ENCODE data around the gene PAPPA2.

Gene PAPPA2

DNA sequence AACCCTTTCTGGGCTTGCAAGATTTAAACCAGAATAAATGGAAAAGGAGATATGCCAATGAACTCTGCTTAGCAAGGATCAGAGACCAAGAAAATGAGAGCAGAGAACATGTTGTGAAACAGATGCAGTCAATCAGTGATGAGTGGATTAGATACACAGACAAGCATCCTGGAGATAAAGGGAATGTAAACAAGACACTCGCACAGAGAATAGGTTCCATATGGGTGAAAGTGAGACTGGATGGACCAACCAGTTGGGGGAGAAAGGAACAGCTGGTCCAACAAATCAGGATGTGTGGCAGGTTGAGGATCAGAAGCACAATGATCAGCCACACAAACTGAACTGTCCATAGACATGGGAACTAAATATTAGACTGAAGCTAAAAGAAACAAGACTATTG is 363.3 kb downstream of the PAPPA2 start:
- DNase-seq: no peak

DNA sequence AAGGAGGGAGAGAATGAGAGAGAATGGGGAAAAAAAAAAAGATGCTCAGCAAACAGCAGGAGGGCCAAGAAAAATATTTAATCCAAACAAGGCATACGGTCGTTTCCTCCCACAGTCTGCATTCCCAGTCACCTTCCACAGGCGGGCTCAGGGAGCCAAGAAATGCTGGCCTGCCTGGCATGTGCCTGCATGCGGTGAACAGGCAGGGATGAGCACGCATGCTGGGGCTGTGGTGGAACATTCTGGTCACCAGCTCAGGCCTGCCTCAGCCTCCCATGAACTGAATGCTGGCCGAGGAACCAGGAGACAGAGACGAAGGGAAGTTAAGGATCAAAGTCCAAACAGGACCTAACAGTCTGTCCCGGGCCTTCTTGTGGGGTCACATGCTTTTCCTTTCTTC is 366.3 kb downstream of the PAPPA2 start:
- DNase-seq: no peak

DNA sequence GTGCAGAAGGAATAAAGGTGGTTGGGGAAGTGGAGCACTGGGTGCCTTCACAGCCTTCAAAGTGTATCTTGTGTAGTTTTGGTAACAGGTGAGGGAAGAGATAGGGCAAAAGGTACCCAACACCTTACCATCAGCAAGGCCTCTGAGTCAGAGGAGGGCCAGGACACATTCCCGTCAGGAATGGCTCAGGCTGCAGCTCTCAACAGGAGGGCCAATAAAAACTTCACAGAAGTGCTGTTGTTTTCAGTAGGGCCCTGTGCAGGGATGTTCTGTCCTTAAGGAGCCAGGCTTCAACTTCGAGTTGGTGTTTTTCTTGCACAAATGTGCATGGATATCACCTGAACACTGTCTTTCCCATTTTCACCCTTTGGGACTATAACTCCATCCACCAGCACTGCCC is 368.2 kb downstream of the PAPPA2 start:
- DNase-seq: no peak

DNA sequence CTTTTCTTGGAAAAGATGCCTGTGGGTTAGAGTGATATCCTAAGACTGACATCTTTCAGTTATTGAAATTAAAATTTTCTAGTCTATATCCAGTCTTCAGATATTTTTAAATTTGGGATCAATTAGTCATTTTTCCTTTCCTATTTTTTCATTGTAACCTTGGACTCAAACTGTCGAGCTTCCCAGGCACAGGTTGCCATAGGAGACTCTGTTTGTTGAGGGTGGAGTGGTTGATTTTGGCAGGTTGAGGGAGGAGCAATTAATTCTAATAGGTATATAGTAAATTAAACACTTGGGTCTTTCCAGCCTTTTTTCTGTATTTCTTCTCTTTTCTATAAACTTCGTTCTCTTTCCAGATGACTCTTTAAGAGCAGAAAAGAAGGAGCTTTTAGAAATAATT is 374.7 kb downstream of the PAPPA2 start:
- no peak for DNase-seq

DNA sequence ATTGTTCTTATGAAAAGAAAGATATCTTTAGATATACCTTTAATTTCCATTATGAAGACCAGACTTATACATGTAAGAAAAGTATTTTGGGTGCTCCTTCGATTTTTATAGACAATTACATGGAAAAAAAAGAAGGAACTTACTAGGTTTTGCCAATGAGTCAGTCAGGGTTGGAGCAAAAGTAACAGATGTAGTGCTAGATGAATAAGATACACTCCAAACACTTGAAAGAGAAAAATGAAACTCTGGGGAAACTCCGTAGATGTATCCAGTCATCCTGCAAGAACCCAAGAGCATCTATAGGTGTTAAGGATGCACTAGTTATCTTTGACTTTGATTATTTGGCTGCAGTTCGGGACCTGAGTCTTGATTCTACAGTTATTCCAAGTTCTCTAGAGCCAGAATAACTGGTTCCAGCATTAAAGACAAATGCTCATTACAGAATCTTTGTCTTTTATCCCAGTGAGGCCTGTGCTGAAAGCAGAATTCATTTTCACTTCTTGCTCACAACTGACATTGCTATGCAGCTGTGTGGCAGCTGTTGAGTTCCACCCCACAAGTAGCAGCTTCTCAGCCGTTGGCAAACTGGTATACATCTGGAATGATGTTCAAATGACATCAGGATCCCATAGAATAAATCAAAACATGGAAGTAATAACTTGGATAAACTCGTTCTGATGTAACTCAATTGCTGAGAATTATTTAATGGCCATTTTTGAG is 375.5 kb downstream of the PAPPA2 start:
- no peak for DNase-seq

DNA sequence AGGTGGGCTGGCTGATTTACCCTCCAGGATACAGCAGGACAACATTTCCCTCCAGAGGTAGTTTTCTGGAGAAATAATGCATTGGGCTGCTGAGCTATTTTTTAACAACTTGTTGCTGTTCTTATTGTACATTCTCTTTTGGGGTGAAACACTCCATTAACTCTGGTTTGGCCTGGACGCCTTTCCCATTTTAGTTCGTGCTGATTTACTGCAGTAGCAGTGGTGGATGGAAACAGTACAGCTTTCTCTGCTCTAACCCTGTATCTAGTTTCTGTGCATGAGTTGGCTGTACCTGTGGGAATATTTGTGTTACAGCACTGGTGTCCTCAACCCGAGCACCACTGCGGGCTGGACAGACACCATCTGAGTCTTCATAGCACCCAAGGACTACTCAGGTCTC is 376.2 kb downstream of the PAPPA2 start:
- DNase-seq: no peak

DNA sequence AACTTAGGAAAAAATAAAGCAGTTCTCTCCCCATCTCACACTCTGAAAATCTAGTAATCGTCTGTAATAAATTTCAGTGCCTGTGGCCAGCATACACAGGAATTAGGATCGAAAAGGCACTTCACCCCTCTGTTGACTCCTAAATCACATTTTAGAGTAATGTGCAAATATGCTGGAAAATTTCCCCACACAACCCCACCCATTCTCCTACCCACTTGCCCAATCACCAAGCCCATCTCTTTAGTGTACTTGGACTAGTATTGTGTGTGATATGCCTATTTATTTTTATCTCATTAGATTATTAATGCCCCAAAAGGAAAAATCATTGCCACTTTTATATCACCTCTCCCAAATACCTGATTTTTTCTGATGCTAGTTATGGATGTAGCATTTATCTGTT is 378.3 kb downstream of the PAPPA2 start:
- no peak for DNase-seq

DNA sequence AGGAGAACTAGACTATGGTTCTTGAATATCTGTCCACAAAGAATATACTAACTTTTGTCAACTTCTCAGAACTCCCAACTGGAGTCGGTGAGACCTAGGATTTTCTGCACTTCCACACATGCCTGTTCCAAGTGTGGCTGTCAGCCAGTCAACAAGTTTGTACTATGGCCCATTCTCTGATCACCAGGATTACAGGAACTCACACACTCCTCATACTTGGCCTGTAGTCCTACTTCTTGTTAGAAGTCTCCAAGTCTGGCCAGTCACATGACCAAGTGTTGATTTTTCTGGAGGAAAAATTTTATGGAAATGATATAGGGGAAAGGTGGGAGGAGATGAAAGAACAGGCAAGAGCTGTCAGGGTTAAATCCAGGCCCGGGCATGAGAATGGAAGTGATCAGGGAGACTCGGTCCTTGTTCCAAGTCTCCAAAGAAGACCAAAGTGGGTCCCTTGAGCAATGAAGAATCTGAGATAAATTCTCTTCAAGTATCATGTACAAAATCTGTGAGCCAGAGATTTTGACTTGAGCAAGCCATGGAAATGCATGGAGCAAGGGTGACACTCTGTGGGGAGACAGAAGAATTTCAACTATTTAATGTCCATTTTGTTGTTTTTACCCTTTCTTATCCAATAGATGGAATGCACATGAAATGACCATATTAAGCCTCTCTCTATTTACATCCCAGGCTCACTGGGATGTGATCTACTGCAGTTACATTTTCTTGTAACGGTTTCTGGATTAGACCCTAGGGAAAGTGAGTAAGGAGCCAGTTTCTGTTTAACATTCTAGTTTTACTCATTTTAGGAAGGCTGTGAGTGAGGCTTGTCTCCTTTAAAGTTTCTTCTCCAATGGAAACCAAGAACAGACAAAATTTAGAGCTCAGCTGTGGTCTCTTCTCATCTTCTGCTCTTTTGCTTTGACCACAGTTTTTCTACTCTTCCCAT is 380.6 kb downstream of the PAPPA2 start:
- no peak for DNase-seq

DNA sequence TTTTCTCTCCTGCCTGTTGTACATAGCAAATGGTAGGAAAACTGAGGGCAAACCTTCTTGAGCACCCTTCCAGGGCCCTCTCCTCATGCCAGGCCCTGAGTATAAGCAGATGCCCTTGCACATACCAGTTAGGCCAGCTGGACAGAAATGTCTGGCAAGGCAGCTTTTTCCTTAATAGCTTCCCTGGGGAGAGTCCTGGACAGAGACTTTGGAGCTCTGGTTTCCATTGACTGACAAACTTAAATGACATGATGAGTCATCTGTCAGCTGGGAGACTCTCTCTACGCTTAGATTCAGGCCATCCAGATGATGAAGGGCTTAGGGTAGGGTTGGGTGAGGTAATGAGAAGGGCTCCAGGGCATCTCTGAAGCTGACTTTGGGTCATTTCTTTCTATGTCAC is 384.1 kb downstream of the PAPPA2 start:
- DNase-seq: no peak

DNA sequence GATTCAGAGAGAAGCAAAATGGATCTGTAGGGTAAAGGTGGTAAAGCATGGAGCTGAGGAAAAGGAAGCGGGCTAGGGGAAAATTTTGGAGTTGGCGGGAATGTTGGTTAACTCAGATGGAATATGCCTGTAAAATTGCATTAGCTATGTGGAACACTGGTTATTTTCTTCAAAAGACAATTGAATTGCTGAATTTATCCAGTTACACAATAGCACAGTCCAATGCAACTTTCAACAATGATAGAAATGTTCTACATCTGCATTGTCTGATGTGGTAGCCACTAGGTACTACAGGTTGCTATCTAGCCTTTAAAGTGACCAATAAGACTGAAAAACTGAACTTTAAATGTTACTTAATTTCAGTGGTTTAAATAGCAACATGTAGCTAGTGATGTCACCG is 386.3 kb downstream of the PAPPA2 start:
- DNase-seq: no peak

DNA sequence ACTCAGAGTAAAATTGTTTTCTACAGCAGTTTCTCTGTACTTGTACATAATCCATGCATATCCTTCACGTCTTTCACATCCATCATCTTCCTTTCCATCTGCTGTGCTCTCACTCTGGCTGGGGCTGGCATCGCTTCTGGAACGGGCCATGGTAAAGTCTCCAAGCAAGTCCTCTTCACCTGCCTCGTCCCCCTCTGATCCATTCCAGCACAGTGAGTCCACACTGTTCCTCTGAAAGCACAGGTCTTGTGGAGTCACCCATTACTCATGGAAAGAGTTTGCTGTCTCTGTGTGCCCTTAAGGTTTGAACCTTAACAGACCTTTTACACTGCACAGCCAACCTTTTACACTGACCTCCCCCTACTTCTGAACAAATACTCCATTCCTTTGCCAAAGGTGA is 387.9 kb downstream of the PAPPA2 start:
- DNase-seq: no peak

DNA sequence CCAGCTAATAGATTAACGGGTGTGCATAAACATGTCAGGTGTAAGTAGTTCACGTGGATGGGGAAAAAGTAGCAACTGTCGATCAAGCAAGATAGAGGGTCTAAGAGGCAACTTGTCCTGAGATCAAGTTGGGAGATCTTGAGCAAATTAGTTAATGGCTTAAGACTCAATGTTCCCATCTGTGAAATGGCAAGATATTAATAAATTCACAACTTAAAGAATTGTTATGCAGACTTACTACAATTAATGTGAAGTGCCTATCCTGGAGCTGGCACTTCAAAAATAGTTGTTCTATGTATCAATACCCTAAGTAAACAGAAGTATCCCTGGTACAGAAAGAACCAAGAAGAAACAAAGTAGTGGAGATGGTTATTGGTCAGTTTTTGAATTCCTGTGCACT is 389.1 kb downstream of the PAPPA2 start:
- DNase-seq: no peak

DNA sequence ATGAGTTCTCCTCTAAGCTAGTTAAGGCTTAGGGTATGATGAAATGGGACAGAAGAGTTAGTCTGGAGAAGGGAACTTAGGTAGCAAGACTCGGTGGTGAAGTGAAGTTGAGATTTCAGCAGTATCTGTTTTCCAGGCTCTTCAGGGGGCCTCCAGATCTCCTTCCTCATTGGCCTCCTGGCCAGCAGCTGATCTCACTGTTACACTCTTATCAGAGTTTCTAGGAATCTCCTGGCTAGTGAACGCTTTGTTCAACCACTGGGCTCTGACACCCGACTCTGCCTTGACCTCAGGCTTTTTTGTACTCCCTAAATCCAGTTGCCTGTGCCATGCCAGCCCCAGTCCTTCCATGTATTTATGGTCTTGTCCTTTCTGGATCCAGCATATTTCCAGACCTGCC is 390.5 kb downstream of the PAPPA2 start:
- no peak for DNase-seq

DNA sequence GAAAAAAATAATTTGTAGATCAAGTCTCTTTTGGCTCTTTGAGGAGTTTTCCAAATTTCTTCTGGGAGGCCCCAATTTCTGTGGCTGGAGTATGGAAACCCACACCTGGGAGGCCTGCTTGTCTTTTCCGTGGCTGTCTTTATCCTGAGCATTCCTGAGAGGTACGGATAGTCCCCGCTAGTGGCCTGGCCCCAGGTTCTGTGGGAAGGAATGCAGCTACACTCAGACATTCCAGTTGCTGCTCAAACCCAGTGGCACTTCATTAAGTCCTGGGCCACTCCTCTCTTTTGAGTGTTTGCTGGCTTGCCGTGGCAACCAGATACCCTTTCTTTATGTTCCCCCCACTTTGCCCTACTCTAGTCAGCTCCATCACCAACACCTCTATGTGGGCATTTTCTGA is 391.1 kb downstream of the PAPPA2 start:
- DNase-seq: no peak

DNA sequence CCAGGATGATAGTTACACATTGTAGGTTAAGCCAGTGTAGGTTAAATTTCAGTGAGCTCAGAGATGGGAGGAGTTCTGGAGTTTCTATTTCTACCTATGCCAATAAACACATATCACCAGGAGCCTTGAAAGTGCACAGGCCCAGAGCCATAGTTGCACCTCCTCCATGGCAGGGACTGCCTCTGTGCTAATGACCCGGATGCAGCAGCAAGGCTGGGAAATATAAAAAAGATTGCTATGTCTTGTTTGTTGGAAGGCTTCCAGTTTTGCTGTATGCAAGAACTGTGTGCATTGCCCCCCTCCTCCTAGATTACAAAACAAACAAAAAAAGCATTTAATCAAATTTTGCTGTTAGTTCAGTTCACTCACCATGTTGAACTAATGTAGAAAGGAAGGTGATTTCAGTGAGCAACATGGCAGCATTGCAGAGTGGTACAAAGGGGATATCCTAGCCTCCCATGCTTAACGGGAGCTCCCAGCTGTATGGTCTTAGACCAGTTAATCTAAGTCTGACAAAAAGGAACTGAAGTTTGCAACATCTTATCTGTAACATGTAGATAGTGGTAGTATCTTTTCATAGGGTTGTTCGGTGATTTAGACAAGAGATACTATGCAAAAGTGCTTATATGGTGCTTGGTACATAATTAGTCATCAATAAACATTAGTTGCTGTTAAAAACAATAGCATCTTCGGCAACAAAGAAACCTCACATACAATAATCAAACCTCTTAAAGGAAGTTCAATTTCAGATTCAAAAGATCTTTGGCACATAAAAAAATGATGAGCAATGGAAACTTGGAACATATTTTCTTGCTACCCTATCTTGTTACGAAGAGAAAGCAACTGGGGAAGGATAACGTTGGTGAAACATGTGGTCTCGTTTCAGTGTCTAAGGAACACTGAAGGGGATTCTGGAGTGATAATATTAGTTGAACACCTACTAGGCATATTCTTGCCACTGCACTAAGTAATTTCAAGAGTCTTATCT is 392.1 kb downstream of the PAPPA2 start:
- no peak for DNase-seq

DNA sequence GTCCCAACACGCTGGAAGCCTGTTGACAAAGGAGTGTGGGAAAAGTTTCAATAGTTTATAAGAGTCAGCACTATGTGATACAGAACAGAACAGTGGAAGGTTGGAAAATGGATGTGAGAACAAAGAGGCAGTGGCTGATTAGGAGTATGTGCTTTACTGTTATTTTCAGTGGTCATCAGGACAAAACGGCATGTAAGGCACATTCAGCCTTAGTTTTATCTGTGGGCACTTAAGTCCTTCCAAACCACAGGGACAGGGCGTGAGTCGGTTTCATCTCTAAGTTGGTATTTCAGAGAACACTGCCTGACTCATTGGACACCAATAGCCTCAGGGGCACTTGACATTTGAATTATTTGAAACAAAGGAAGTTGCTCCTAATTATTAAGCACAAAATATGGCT is 394.7 kb downstream of the PAPPA2 start:
- DNase-seq: no peak

DNA sequence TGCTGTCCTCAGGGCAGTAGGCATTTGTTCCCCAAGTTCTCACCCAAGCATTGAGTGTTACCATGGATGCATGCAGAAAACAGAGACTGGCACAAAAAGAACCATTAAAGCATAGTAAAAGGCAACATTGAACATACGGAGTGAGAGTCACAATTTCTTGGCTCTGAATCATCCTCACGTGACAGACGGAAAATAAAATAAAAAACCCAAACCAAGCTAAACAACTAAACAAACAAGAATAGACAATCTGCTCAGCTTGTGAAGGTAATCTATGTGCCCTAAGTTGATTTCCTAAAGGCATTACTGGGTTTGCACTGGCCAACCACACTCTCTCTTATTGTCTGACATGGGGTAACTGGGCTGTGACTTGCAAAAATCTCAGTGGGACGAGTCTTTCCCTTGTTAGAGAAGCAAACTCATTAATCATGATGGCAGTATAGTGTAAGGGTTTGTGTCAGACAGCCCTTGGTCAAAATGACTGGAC is 395.5 kb downstream of the PAPPA2 start:
- DNase-seq: no peak

DNA sequence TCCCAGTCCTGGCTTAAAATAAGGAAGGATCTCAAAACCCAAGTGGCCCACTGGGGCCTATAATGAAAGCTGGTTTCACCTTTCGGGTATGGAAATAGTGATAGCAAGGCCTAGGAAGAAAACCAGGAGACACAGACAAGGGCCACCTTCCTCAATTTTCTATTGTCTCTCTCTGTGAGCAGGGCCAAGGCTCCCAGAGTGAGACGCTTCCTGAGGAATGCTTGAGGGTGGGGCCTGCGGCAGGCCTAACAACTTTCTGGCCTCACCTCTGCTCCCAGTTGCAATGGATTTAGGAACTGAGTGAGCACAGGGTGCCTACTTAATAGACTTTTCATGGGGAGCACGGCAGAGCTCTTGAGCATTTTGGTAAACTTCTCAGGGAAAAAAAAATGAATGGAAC is 400.6 kb downstream of the PAPPA2 start:
- no peak for DNase-seq

DNA sequence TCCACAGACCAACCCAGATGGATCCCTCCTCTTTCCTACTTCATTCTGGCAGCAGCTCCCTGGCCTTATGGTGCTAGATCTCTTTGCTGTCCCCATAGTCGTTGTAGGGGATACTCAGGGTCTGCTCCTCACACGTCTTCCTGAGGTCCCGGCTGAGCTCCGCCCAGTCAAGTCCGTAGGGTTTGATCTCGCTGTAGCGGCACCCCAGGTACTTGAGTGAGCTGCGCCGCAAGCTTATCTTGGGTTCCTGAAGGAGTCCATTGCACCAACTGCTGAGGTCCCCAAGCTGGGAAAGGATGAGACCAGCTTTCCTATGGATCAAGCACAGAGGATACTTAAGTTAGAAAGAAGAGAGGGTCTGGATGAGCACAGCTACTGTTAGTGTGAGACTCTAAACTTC is 401.2 kb downstream of the PAPPA2 start:
- no peak for DNase-seq

DNA sequence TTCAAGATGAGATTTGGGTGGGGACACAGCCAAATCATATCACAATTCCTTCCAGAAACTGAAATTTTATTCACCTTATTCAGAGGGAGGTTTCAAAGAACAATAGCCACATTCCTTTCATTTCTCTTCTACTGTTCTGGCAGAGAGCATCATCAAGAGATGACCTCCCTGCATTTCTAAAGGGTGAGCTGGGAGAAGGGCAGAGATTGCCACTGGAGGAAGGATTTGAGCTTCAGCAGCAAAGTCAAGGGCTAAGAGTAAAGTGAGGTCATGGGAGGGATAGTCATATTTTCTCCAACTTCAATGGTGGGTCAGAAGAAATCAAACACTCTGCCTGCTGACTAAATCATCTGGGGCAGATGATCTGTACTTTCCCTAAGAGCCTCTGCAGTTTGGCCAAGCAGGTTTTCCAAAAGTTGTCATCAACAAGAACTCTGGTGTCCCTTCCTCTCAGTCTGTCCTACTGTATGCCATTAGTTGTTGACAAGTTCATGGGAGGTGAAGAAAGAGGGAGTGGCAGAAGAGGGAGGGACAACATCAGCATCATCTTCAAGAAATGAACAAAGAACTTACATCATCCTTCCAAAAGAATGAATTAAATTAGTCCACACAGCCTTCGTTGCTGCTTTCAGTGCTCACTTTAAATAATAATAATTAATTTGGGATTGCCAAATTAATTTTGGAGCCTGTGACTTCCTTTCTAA is 403.2 kb downstream of the PAPPA2 start:
- DNase-seq: no peak

DNA sequence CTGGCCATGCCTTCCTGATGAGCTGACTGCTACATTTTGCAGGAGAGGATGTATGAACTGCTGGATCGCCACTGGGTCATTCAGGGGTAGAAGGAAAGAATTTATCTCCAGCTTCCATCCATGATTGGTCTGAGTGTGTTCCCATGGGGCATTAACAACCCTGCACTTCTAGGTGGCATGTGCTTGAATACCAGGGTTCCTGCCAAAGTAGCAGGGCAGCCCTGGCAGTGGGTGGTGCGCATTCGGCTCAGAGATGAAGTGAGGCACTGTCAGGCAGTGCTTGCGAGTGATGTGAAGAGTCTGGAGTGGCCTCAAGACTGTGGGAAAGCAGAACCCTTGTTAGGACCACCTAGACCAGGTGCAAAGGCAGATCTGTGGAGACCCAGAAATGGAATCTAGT is 406.6 kb downstream of the PAPPA2 start:
- no peak for DNase-seq

DNA sequence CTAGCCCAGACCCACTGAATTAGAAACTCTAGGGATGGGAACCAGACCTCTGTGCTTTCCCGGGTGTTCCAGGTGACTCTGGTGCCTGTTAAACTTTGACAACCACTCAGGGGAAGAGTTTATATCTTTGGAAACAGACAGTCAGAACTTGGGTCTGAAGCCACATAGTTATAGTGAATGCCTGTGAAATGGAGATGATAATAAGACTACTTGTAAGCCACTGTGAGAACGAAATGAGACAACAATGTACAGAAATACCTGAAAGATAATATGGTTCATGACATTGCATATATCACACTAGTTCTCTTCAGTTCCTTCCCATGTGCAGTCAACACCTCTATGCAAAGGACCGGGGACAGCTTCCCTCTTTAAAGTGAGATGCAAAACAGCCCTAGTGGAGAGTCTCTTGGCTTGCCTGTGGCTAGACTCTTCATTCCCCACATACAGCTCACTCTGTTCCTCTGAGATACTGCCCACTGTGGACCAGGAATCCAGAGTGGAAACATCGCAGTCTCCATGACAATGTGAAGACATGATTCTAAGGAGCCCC is 414.1 kb downstream of the PAPPA2 start:
- no peak for DNase-seq

All from CD4-positive, alpha-beta T cell treated with Interleukin-4 for 4 hours (primary cell).